Suprapubic skin (tissue), 4 donors: ENCODE results near the gene BCL3. TPM values are rescaled to one million over a fixed set of nuclear protein-coding genes. Genes with fewer than 3 reads are reported as not detected.

Source experiments
- DNase-seq, 2 donors: peaks; one replicate each; pipeline ENCODE4 v3.0.0-alpha.2; 2019; ENCODE audit warnings: low spot score in 2 of 2
- H3K27ac ChIP-seq: fragments of 200-600 bp; sonication (generic); one replicate; pipeline ENCODE4 v1.5.1; 2019
- H3K27me3 ChIP-seq: fragments of 200-600 bp; sonication (generic); one replicate; pipeline ENCODE4 v1.5.1; 2019
- H3K36me3 ChIP-seq: fragments of 200-600 bp; sonication (generic); one replicate; pipeline ENCODE4 v1.5.1; 2019
- H3K4me1 ChIP-seq: fragments of 200-600 bp; sonication (generic); one replicate; pipeline ENCODE4 v1.5.1; 2019
- H3K4me3 ChIP-seq: fragments of 200-600 bp; sonication (generic); one replicate; pipeline ENCODE4 v1.5.1; 2019; ENCODE audit warnings: mild to moderate bottlenecking
- H3K9me3 ChIP-seq: fragments of 200-600 bp; sonication (generic); one replicate; pipeline ENCODE4 v1.5.1; 2019
- CTCF ChIP-seq, 2 donors: fragments of 200-600 bp in 1 of 2; fragments of 450-650 bp in 1 of 2; sonication (generic) in 1 of 2; IDR thresholded peaks; one replicate each; pipeline ENCODE4 v1.5.1; 2016 to 2019; ENCODE audit warnings: antibody characterized with exemption in 2 of 2, mild to moderate bottlenecking in 1 of 2, moderate library complexity in 1 of 2
- EP300 ChIP-seq: sonication (generic); formaldehyde crosslinking; IDR thresholded peaks from one replicate; pipeline ENCODE4 v1.6.1; 2017; ENCODE audit warnings: antibody characterized with exemption
- POLR2A ChIP-seq, 2 donors: fragments of 450-650 bp; IDR thresholded peaks; one replicate each; pipeline ENCODE4 v1.6.1; 2017; ENCODE audit warnings: antibody characterized with exemption in 2 of 2, mild to moderate bottlenecking in 2 of 2, moderate library complexity in 2 of 2
- POLR2AphosphoS5 ChIP-seq, 3 donors: sonication (generic); formaldehyde crosslinking; IDR thresholded peaks; one replicate each; pipeline ENCODE4 v1.6.1; 2017; ENCODE audit warnings: antibody characterized with exemption in 3 of 3
- WGBS: methylation state at CpG from one replicate; pipeline ENCODE4 v1.1.5; 2018; 5-methylcytosine and 5-hydroxymethylcytosine counted together
- total RNA-seq, 4 donors: library from RNA; depleted of rRNA; stranded (reverse); fragments of >200 nt; gene quantifications; one replicate each; pipeline ENCODE4 v1.1.0, GENCODE V29; 2016

BCL3 gene
- total RNA-seq, 4 donors from 2014 or later = 13.9 to 29.1 (median 17.9) TPM

- 37% methylated on average over 18 of the region's 21 CpGs for WGBS
- H3K4me3 ChIP-seq = no peak overlapping the region
- DNase-seq = no peak
- H3K4me1 ChIP-seq = peaks cover 45% of the 10 kb centered on the region
- H3K9me3 ChIP-seq = no peaks in the 10 kb centered on the region
- H3K36me3 ChIP-seq = no peaks in the 10 kb centered on the region
- H3K27ac ChIP-seq = no peak overlapping the region
- no peaks in the 10 kb centered on the region for H3K27me3 ChIP-seq
- TF ChIP-seq POLR2A (IDR thresholded peaks at IDR 0.05) (no peak), CTCF (IDR thresholded peaks at IDR 0.05) (no peak), POLR2AphosphoS5 (IDR thresholded peaks at IDR 0.05) (no peak), EP300 (no peak)
These were observed 26.1 kb upstream of the BCL3 start for GRCh38 chr19:44722131-44723121.

GRCh38 chr19:44723299-44723951 is 25.1 kb upstream of the BCL3 start:
- DNase-seq = no peak
- no peak overlapping the region for H3K4me3 ChIP-seq

GRCh38 chr19:44723952-44724319 is 24.6 kb upstream of the BCL3 start:
- Histone ChIP-seq H3K36me3 (no peaks in the 10 kb centered on the region), H3K4me3 (no peak overlapping the region), H3K4me1 (peaks cover 42% of the 10 kb centered on the region), H3K9me3 (no peaks in the 10 kb centered on the region), H3K27ac (no peak overlapping the region), H3K27me3 (no peaks in the 10 kb centered on the region)
- peak; percentile 87 to 91 for DNase-seq
- 17% methylated on average over 6 of the region's 7 CpGs for WGBS
- TF ChIP-seq POLR2AphosphoS5 (IDR thresholded peaks at IDR 0.05) (peak in 1 of 3 donors; percentile 54), POLR2A (IDR thresholded peaks at IDR 0.05) (no peak), EP300 (no peak), CTCF (IDR thresholded peaks at IDR 0.05) (peak; percentile 94 to 98)

More at GRCh38 chr19:44723299-44723951, 25.1 kb upstream of the BCL3 start:
- TF ChIP-seq POLR2A (IDR thresholded peaks at IDR 0.05) = no peak
- no peak for TF ChIP-seq EP300
- TF ChIP-seq CTCF (IDR thresholded peaks at IDR 0.05) = no peak
- no peak for TF ChIP-seq POLR2AphosphoS5 (IDR thresholded peaks at IDR 0.05)
- Histone ChIP-seq H3K27ac (no peak overlapping the region), H3K27me3 (no peaks in the 10 kb centered on the region), H3K4me1 (peaks cover 48% of the 10 kb centered on the region), H3K36me3 (no peaks in the 10 kb centered on the region), H3K9me3 (no peaks in the 10 kb centered on the region)
- WGBS = 40% methylated on average over 9 of the region's 10 CpGs

GRCh38 chr19:44725251-44725650 is 23.3 kb upstream of the BCL3 start:
- Histone ChIP-seq H3K27ac (peak overlapping the region; percentile 4), H3K4me1 (peaks cover 42% of the 10 kb centered on the region), H3K9me3 (no peaks in the 10 kb centered on the region), H3K27me3 (no peaks in the 10 kb centered on the region), H3K36me3 (no peaks in the 10 kb centered on the region), H3K4me3 (peak overlapping the region; percentile 14)
- DNase-seq = no peak
- TF ChIP-seq POLR2A (IDR thresholded peaks at IDR 0.05) (no peak), EP300 (no peak), CTCF (IDR thresholded peaks at IDR 0.05) (no peak), POLR2AphosphoS5 (IDR thresholded peaks at IDR 0.05) (no peak)
- 21% methylated on average over 10 of the region's 18 CpGs for WGBS

GRCh38 chr19:44725684-44726083 is 22.8 kb upstream of the BCL3 start:
- no peaks in the 10 kb centered on the region for H3K27me3 ChIP-seq
- TF ChIP-seq POLR2AphosphoS5 (IDR thresholded peaks at IDR 0.05) (no peak), CTCF (IDR thresholded peaks at IDR 0.05) (no peak), POLR2A (IDR thresholded peaks at IDR 0.05) (no peak), EP300 (no peak)
- H3K27ac ChIP-seq = no peak overlapping the region
- WGBS = 90% methylated on average over 5 of the region's 5 CpGs
- peaks cover 42% of the 10 kb centered on the region for H3K4me1 ChIP-seq
- no peak for DNase-seq
- no peaks in the 10 kb centered on the region for H3K36me3 ChIP-seq
- no peaks in the 10 kb centered on the region for H3K9me3 ChIP-seq
- H3K4me3 ChIP-seq = no peak overlapping the region
